HG03175 (cell line): ENCODE results near the gene MYRFL.
A peak's percentile ranks its signal among the peaks of the same experiment; 100 is the strongest.

ENCODE experiments used
- ATAC-seq: cut with Tn5 transposase; IDR thresholded peaks from one replicate; pipeline ENCODE4 v1.9.1; 2021; ENCODE audit warnings: mild to moderate bottlenecking, moderate library complexity; ENCODE audit not compliant: unreplicated experiment

The MYRFL gene

DNA sequence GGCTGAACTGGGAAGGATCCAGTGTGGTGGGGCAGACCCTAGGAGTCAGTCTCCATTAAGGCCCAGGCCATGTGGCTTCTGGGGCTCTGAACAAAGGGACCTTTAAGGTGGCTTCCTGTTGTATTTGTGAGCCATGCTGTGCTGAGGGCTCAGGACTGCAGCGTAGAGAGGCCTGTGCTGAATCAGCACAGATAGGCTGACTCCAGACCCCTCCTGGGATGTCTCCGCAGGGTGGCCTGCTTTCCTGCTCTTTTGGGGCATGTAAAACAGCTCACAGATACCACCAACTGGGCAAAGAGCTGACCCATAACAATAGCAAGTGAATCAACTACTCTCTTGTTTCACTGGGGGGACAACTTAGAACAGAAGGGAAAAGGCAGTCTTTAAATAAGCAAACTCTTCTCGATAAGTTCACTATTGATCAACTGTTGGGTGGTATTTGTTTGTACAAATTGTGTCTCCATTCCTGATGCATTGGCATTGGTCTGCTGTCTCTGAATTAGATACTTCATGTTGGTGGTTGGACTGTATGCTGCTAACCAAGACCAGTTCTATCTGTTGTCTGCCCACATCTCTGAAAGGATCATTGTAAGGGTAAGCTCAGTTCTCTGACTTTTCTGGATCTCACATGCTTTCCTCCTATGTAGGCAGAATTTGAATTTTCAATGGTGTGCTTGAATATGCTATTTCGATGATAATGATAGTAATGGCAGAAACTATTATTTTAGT lies 71.8 kb downstream of the MYRFL start:
- ATAC-seq, result no peak

DNA sequence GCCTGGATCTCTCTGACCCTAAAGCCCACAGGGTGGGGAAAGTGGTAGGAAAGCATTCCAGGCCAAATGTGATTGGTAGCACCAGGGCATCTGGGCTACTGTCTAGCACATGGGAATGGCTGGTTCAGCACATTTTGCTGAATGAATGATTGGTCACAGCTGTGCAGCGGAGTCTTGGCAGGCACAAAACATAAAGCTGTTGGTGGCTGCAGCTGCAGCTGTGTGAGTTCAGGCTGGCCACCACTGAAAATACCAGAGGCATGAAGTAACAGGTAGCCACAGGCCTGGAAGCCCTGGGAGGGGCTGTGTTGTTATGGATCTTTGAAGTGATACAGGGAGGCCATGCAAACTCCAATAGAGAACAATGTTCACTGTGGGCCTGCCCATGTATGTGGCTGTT lies 72.7 kb downstream of the MYRFL start:
- ATAC-seq, result no peak

DNA sequence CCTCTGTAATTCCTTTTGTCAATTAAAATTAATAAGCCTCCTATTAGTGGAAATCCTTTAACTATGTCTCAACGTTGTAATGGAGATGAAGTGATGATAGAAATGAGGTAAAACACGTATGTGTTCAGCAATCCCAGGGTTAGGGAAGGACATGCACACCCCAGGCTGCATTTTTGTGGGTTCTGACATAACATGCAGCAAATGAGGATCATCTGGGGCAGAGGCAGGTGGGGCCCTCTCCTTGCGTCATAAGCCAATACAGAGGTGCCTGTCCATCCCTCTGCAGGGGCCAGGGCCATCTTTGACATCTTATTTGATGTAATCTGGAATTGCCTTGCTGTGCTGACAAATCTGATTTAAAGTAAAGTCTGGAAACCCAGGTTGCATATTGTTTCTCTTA lies 73.2 kb downstream of the MYRFL start:
- no peak for ATAC-seq

DNA sequence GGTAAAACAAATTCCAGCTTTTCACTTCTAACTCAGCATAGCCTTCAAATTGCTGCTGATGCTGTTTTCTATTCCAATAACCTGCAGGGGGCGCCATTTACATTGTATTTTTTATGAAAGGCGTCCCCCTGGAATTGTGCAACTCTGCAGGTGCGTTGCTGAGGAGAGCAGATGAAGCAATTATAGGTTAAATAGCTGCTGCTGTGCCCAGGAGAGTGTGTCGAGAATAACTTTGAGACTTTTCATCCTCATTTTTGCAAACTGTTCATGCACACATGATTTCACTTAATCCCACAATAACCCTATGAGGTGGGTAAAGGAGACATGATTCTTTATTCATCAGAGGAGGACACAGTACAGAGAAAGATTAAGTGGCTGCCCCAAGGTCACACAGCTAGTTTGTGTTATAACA lies 75.7 kb downstream of the MYRFL start:
- ATAC-seq, result peak; percentile 83

DNA sequence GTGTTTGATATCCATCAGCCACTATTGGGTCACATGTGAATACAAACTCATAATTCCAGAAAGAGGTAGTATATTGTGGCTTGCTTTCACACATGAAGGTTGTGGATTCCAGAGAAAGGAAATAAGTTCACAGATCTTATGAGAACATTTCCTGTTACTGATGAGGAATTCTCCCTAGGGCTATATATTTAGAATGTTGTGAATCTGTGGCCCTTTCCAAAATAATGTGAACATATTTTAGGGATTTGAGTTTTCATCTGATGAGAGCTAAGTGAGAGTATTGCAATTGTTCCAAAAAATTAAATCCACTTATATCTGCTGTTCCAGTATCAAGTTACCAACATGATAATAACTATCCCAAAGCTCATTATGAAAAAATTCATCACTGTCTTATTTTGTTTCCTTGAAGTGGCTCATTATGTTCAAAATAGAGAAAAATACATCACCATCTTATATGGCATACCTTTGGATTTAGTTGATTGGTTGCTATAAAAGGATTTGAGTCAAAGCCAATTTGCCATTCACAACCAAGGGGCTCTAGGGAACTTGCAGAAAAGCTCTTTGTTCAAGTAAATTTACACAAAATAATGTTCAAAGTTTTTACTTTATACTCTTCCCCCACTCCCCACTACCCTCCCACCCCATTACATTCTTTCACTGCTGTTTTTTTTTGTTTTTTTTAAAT lies 76.3 kb downstream of the MYRFL start:
- ATAC-seq, result no peak

DNA sequence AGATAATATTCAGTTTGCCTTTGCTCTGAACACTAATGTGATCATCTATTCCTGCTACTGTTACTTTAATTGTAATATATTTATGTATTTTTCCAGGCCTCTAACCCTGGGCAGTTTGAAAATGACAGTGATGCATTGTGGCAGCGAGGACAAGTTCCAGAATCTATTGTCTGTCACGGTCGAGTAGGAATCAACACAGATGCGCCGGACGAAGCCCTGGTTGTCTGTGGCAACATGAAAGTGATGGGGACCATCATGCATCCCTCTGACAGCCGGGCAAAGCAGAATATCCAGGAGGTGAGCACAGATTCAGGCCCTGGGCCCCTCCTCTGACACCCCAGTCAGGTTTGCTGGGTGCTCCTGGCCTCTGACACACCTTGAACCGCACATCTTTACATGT lies 78.5 kb downstream of the MYRFL start:
- no peak for ATAC-seq

DNA sequence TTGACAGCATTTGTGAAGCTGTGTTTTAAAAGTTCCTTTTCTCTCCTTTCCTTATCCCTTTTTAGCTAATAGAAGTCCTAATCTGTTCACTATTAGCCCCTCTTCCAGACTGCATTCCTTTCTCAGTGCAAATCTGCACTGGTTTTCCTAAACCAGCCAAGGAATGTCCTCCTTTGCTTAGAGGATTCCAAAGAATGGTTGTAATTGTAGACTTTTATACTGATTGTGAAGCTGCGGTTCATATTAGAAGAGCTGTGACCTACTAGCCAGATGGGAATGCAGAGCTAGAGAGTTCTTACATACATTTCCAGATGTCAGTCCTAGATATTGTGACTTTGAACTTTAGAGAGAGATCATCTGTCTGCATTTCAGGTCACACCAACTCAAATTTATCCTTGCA lies 79.8 kb downstream of the MYRFL start:
- ATAC-seq, result no peak

DNA sequence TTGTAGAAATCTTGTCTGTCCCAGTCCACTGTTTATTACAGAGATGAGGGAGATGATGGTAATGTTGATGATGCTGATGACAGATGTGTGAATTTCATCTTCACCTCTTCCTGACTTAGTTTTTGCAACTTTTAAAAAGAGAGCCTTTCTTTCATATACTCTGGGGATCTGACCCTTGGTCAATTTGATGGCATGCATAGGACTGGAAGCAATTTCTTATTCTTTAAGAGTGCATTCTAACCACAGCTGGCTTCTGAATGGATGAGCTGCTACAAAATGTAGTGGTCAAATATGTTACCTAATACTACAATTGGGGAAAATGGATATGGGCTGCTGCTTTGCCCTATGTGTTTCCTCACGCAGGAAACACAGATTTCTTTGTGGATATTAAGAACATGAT lies 80.8 kb downstream of the MYRFL start:
- ATAC-seq, result no peak

DNA sequence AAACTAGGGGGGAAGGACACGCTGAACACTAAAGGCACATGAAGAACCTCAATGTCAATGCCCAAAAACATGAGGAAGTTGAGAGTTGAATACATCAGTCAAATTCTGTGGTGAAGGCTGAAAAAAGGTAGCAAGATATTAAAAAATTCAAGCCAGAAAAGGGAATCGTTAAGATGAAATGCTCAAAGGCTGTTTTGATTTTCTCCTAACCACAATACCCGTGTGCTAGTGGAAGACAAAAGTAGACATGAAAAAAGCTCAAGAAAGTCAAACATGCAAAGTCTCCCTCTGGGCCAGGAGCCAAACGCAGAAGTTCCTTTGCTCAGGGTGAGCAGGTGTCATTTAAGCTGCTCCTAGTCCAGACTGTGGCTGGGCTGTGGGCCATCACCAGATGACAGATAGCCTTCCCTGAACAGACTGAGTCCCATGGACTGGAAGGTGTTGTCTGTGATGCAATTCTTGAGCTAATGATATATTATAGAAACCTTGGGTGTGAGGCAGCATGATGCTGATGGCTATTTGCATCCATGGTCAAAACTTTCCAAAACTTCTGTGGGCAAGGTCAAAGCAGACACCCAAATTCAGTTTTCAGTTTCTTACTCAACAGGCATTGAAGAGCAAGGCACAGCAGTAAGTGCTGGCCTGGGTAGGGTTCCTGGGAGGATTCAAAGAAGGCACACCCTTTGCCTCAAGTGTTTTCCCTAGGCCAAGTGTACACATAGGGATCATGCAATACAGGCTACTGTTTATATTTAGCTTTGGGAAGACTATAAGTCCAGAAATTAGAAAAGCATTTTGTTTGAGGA lies 81.6 kb downstream of the MYRFL start:
- peak; percentile 87 for ATAC-seq

DNA sequence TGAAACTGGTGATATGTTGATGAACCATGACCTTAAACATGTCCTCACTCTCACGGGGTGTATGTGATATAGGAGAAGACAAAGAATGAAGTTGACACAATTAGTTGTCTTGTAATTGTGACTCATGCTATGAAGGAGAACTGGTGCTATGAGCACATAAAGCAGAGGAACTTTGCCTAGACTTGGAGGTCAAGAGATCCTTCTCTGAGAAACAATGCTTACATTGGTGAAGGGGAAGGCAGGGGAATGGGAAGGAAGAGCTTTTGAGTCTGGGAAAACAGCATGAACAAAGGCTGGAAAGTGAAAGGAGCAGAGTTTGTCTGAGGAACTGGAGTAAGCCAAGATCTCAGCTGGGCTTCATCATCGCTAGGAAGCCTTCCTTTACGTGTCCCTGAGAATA lies 83.2 kb downstream of the MYRFL start:
- ATAC-seq, result no peak

DNA sequence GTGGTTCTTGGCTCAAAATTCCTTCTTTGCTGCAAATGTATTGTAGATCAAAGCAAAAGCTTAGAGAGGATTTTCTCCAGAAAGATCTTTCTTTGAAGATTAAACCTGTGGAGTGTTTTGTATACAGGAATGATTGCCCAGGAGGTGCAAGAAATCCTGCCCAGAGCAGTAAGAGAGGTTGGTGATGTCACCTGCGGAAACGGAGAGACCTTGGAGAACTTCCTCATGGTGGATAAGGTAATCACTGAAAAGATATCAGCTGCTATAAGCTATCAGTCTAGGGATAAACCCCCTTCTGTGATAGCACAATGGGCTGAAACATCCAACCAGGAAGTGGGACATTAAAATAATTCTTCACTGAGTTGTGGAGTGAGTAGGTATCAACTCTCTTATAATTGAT lies 85.7 kb downstream of the MYRFL start:
- no peak for ATAC-seq

DNA sequence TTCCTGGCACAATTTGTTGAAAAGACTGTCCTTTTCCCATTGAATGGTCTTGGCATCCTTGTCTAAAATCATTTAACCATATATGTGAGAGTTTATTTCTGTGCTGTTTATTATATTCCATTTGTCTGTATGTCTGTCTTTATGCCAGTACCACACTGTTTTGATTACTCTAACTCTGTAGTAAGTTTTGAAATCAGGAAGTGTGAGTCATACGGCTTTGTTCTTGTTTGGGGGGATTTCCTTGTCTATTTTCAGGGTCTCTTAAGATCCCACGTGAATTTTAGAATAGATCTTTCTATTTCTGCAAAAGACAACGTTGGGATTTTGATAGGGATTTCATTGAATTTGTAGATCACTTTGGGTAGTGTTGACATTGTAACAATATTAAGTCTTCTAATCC lies 88.5 kb downstream of the MYRFL start:
- ATAC-seq, result no peak

DNA sequence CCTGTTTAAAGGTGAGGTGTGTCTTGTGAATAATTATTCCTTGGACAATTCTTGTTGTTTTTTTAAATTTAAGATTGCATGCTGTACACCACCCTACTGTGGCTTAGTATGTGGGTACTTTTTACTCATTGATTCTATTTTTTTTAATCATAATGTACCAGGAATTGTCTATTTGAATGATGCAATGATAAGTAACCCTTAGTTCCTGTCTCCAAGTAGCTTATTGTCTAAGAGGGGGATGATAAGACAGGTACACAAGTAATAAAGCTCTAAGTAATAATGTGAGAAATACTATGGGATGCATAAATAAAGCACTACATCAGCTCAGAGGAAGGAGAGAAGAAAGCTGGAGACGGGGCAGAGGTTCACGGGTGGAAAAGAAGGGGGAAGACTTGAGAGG lies 90.9 kb downstream of the MYRFL start:
- no peak for ATAC-seq

DNA sequence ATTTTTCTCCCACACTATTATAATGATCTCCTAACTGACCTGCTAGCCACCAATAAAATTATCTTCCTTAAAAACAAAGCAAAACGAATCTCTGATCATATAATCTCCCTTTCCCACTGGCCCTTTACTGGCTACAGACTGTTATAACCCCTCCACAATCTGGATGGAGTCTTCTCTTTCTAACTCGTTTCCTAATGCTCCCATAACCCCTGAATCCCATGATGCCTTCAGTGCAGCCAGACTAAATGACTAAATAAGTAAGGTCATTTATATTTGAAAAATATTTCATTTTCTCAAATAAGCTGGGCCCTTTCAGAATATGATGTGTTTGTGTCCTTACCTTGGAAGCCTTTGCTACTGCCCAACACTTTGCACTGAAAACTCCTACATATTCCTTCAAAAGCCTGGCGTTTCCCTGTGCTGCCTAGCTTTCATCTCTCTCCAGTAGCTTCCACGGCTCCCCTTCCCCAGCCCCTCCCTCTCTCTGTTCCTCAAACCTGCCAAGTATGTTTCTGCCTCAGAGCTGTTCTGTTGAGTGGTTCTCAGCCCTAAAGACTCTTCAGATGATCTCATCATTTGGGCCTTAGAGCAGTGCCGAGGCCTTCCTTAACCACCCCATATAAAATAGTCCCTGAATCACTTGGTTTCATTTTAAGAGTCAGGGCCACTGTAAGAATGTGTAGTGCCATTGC lies 91.7 kb downstream of the MYRFL start:
- no peak for ATAC-seq

DNA sequence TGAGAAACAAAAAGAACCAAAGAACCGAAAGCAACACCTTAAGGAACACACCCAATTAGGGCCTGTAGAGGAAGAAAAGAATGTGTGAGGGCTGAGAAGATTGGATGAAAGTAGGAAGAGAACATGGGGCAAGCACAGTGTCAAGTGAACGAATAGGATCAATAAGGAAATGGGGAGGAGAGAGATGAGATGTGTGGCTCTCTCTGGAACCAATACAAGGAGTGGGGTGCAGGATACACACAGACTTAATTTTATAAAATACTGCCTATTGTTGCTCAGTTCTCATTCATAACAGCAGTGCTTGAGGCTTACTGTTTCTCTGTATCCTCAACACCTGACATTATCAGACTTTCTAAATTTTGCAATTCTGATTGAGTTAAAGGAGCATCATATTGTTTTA lies 93.3 kb downstream of the MYRFL start:
- no peak for ATAC-seq

DNA sequence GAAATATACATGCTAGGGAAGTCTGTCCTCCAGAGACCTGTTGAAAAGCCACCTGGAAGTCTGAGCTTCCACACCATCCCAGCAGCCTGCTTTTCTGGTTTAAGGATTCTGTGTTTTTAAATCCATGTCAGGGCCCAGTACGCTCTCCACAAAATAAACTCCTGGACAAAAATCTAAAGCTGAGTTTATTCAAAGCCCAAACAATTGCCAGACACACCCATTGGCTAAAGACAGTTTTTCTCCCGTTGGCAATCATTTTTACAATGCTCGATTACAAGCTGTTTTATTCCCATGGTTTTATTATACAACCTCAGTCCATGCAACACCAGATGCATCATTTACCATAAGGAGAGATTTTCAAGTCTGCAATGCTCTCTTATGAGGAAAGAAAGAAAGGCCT lies 94.5 kb downstream of the MYRFL start:
- ATAC-seq, result no peak

DNA sequence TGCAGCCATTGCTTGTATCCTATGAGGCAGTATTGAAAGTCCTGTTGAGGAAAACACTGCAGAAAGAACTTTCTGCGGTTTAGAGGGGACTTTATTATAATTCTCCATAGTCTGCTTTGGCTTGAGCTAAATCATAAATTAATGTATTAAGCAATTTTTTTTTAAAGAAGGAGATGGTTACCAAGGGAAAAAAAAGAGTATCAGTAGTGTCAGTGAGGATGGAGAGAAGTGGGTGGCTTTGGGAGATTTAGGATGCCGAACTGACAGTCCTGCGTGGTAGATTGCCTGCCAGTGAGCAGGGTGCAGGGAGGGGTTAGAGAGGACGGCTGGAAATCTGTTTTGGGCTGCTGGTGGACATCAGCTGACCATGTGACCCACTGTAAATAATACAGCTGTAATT lies 96.8 kb downstream of the MYRFL start:
- no peak for ATAC-seq

DNA sequence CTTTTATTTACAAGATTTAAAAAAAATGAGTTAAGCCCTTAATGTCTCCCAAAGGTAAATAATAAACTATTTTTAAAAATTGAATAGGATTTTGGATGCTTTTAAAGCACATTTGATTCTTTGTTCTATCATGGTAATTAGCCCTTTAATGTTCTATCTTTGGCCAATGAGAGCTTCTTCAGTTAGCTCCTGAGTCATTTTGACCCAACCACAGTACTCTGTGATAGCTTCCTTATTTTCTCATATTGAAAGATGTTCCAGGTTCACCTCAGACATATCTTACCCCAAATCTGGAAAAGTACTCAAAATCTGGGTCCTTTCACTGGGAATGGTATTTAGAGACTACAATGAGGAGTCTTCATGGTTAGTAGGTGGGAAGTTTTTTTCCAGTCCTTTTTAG lies 98.0 kb downstream of the MYRFL start:
- no peak for ATAC-seq

DNA sequence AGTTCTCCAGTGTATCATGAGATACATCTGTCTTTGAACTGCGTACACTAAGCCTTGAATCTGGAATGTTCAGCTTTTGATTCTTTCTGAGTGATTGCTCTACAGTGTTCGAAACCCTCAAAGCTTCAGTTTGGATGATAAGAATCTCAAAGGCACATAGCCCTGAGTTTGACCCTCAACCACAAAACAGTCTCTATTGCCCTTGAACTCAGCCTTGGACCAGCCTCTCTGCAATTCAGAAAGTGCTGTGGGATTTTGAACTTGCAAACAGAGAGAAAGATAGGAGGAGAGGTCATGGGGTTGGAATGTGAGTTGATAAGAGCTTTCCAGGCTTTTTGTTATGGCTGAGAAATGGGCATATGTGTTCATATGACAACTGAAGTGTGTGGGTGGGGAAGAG lies 100.3 kb downstream of the MYRFL start:
- no peak for ATAC-seq

DNA sequence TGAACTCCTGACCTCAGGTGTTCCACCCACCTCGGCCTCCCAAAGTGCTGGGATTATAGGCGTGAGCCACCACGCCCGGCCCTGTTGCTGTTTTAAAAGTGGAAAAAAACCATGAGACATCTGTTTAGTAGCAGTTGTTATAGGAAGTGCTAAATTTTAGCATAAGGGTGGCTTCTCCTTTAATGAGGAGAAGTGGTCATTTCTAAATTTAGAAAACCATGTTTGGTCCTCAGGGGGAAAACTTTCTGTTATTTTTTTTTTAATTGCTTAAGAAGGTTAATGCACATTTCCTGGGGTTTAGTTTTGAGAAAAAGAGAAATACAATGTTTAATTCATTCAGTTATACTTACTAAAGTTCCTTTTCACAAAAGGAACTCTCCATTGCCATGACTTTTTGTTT lies 102.1 kb downstream of the MYRFL start:
- ATAC-seq, result no peak

DNA sequence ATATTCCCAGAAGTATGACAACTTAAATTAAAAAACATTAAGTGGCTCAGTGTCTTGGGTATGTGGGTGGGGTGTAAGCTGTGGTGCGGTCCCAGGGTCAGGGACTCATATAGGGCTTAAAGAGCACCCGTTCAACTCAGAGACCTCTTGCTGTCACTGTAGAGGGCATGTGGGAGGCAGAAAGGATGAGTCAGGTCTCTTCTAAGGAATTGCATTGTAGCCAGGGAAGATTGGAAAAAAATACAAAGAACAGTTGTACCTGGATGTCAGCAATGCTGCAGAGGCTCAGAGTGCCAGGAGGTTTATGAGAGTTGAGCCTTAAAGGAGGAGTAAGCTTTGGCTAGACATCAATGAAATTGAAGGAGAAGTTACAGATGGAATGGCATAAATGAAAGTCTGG lies 104.1 kb downstream of the MYRFL start:
- no peak for ATAC-seq
